Mesenchymal stem cell (in vitro differentiated cells and primary cell): ENCODE data around the gene ITGA2B.
A peak's percentile ranks its signal among the peaks of the same experiment; 100 is the strongest.
"Not testable (repeated sequence)": the region's sequence is repeated elsewhere in the genome, so short reads cannot be mapped to it uniquely, and the experiment has no call there.

ENCODE experiments used
- DNase-seq: peaks from one replicate; pipeline ENCODE4 v3.0.0-alpha.2; 2013
- H2AFZ ChIP-seq: one replicate; pipeline ENCODE4 v1.6.1; 2013; ENCODE audit warnings: low read depth, mild to moderate bottlenecking, control low read depth, inconsistent platforms, low read length, moderate library complexity
- H2AK5ac ChIP-seq: 2 replicates; pipeline ENCODE4 v1.6.1; 2013; ENCODE audit warnings: low read length, moderate library complexity, mild to moderate bottlenecking, inconsistent platforms; ENCODE audit not compliant: severe bottlenecking
- H2BK120ac ChIP-seq: one replicate; pipeline ENCODE4 v1.6.1; 2013; ENCODE audit warnings: low read depth, mild to moderate bottlenecking, inconsistent platforms, low read length, moderate library complexity
- H2BK12ac ChIP-seq, 2 experiments: one replicate each; pipeline ENCODE4 v1.6.1; 2013; ENCODE audit warnings: inconsistent platforms in 2 of 2, low read length in 2 of 2, mild to moderate bottlenecking in 2 of 2, moderate library complexity in 2 of 2, control low read depth in 1 of 2
- H2BK15ac ChIP-seq: one replicate; pipeline ENCODE4 v1.6.1; 2013; ENCODE audit warnings: mild to moderate bottlenecking, low read depth, inconsistent platforms; ENCODE audit not compliant: poor library complexity, severe bottlenecking
- H2BK5ac ChIP-seq: 2 replicates; pipeline ENCODE4 v1.6.1; 2013; ENCODE audit warnings: low read depth, mild to moderate bottlenecking, low read length, control low read depth, inconsistent platforms; ENCODE audit not compliant: poor library complexity, severe bottlenecking
- H3K14ac ChIP-seq, 2 experiments: one replicate each; pipeline ENCODE4 v1.6.1; 2013; ENCODE audit warnings: inconsistent platforms in 2 of 2, low read length in 2 of 2, control low read depth in 1 of 2, mild to moderate bottlenecking in 1 of 2, moderate library complexity in 1 of 2
- H3K18ac ChIP-seq, 2 experiments: one replicate each; pipeline ENCODE4 v1.6.1; 2013; ENCODE audit warnings: inconsistent platforms in 2 of 2, low read length in 2 of 2, control low read depth in 1 of 2, low read depth in 1 of 2, mild to moderate bottlenecking in 1 of 2
- H3K23ac ChIP-seq, 2 experiments: one replicate each; pipeline ENCODE4 v1.6.1; 2013; ENCODE audit warnings: inconsistent platforms in 2 of 2, low read length in 2 of 2, mild to moderate bottlenecking in 2 of 2, moderate library complexity in 2 of 2, control low read depth in 1 of 2
- H3K27ac ChIP-seq: 2 replicates; pipeline ENCODE4 v1.5.1; 2013; ENCODE audit warnings: mild to moderate bottlenecking, moderate library complexity, low read length, control low read depth, inconsistent platforms; ENCODE audit not compliant: poor library complexity, severe bottlenecking
- H3K27me3 ChIP-seq, 2 experiments: 2 replicates each; pipeline versions ENCODE4 v1.6.1 to v1.7.0; 2013; ENCODE audit warnings: low read length in 2 of 2, mild to moderate bottlenecking in 2 of 2, moderate library complexity in 2 of 2, control low read depth in 1 of 2, inconsistent platforms in 1 of 2; ENCODE audit not compliant: control insufficient read depth in 1 of 2, insufficient read depth in 1 of 2
- H3K36me3 ChIP-seq, 2 experiments: 2 replicates each; pipeline versions ENCODE4 v1.6.1 to v1.7.0; 2013; ENCODE audit warnings: low read length in 2 of 2, control low read depth in 1 of 2, inconsistent platforms in 1 of 2, low read depth in 1 of 2, mild to moderate bottlenecking in 1 of 2; ENCODE audit not compliant: insufficient read depth in 2 of 2, control insufficient read depth in 1 of 2
- H3K4ac ChIP-seq, 2 experiments: one replicate each; pipeline ENCODE4 v1.6.1; 2013; ENCODE audit warnings: inconsistent platforms in 2 of 2, low read length in 2 of 2, mild to moderate bottlenecking in 2 of 2, moderate library complexity in 2 of 2, control low read depth in 1 of 2, low read depth in 1 of 2
- H3K4me1 ChIP-seq: 2 replicates; pipeline ENCODE4 v1.6.1; 2013; ENCODE audit warnings: low read depth, low read length, control low read depth; ENCODE audit not compliant: control insufficient read depth, insufficient read depth
- H3K4me2 ChIP-seq: 2 replicates; pipeline ENCODE4 v1.6.1; 2013; ENCODE audit warnings: low read length, mild to moderate bottlenecking, inconsistent platforms; ENCODE audit not compliant: poor library complexity, severe bottlenecking
- H3K4me3 ChIP-seq, 2 experiments: 2 replicates each; pipeline versions ENCODE4 v1.5.1 to v1.7.0; 2013; ENCODE audit warnings: low read length in 2 of 2, mild to moderate bottlenecking in 2 of 2, control low read depth in 1 of 2, low read depth in 1 of 2; ENCODE audit not compliant: insufficient read depth in 1 of 2
- H3K79me1 ChIP-seq: replicated peaks from 2 replicates; pipeline ENCODE4 v1.6.1; 2013; ENCODE audit warnings: mild to moderate bottlenecking, control low read depth, low read length, inconsistent platforms; ENCODE audit not compliant: poor library complexity, severe bottlenecking
- H3K9ac ChIP-seq: 2 replicates; pipeline ENCODE4 v1.7.0; 2013; ENCODE audit warnings: mild to moderate bottlenecking, low read length, moderate library complexity
- H3K9me3 ChIP-seq: 2 replicates; pipeline ENCODE4 v1.7.0; 2013; ENCODE audit warnings: mild to moderate bottlenecking, low read length; ENCODE audit not compliant: control insufficient read depth
- H4K8ac ChIP-seq: one replicate; pipeline ENCODE4 v1.6.1; 2013; ENCODE audit warnings: inconsistent platforms, mild to moderate bottlenecking, low read length, moderate library complexity
- H4K91ac ChIP-seq: one replicate; pipeline ENCODE4 v1.6.1; 2013; ENCODE audit warnings: mild to moderate bottlenecking, low read length, inconsistent platforms
- WGBS: methylation state at CpG from one replicate; pipeline ENCODE4 v1.1.7; 2013; ENCODE audit warnings: mixed read lengths; 5-methylcytosine and 5-hydroxymethylcytosine counted together

Gene ITGA2B

GRCh38 chr17:44368391-44369243 lies 20.8 kb downstream of the ITGA2B start:
- not testable (repeated sequence) for H2BK5ac ChIP-seq, H3K27ac ChIP-seq, H3K36me3 ChIP-seq, H3K14ac ChIP-seq, H3K79me1 ChIP-seq, H3K9me3 ChIP-seq, DNase-seq, H2AK5ac ChIP-seq, H2AFZ ChIP-seq, H4K8ac ChIP-seq, H4K91ac ChIP-seq, H3K4me2 ChIP-seq, H3K23ac ChIP-seq, H2BK15ac ChIP-seq, H3K4ac ChIP-seq, H3K9ac ChIP-seq, H2BK12ac ChIP-seq, H3K4me3 ChIP-seq, H2BK120ac ChIP-seq, H3K4me1 ChIP-seq, H3K18ac ChIP-seq
- WGBS: 94% methylated on average over 42 of the region's 42 CpGs
- peaks cover 36 to 62% of the 10 kb centered on the region in 2 experiments for H3K27me3 ChIP-seq

- no peak for DNase-seq
- no peak overlapping the region for H3K9ac ChIP-seq
- WGBS: 84% methylated on average over 7 of the region's 7 CpGs
- no peak overlapping the region for H4K91ac ChIP-seq
- H4K8ac ChIP-seq: no peak overlapping the region
- no peak overlapping the region for H3K23ac ChIP-seq
- H3K9me3 ChIP-seq: no peaks in the 10 kb centered on the region
- H3K27me3 ChIP-seq: peaks cover 36 to 57% of the 10 kb centered on the region in 2 experiments
- no peak overlapping the region for H3K27ac ChIP-seq
- no peak overlapping the region for H3K4me2 ChIP-seq
- no peak overlapping the region for H3K18ac ChIP-seq
- no peak overlapping the region for H3K4me3 ChIP-seq
- H3K14ac ChIP-seq: no peak overlapping the region
- H3K4me1 ChIP-seq: peaks cover 8% of the 10 kb centered on the region
- peaks cover 9% of the 10 kb centered on the region for H3K79me1 ChIP-seq
- H2BK12ac ChIP-seq: no peak overlapping the region
- no peak overlapping the region for H2BK15ac ChIP-seq
- H2BK5ac ChIP-seq: no peak overlapping the region
- no peak overlapping the region for H2BK120ac ChIP-seq
- no peak overlapping the region for H2AFZ ChIP-seq
- no peak overlapping the region for H3K4ac ChIP-seq
- H2AK5ac ChIP-seq: no peak overlapping the region
- no peaks in the 10 kb centered on the region for H3K36me3 ChIP-seq
Observed at GRCh38 chr17:44367231-44367979, 22.0 kb downstream of the ITGA2B start.

- H3K9ac ChIP-seq, H4K91ac ChIP-seq, H3K14ac ChIP-seq, H3K36me3 ChIP-seq, H2BK15ac ChIP-seq, H3K4ac ChIP-seq, H2BK5ac ChIP-seq, H3K9me3 ChIP-seq, H3K23ac ChIP-seq, H2BK12ac ChIP-seq, H4K8ac ChIP-seq, H3K18ac ChIP-seq, H2BK120ac ChIP-seq, H3K4me3 ChIP-seq, H2AFZ ChIP-seq, H2AK5ac ChIP-seq, H3K27ac ChIP-seq, H3K4me2 ChIP-seq, DNase-seq: not testable (repeated sequence)
- Histone ChIP-seq H3K27me3 (peaks cover 24 to 35% of the 10 kb centered on the region in 2 experiments), H3K4me1 (peaks cover 28% of the 10 kb centered on the region), H3K79me1 (peaks cover 29% of the 10 kb centered on the region)
- WGBS: 93% methylated on average over 5 of the region's 5 CpGs
Observed at GRCh38 chr17:44365051-44365450, 24.4 kb downstream of the ITGA2B start.

- Histone ChIP-seq H2BK5ac (no peak within 1 kb of the TSS), H3K14ac (peak within 1 kb of the TSS; percentile 51 to 58), H2BK120ac (no peak within 1 kb of the TSS), H2BK12ac (peak within 1 kb of the TSS in 1 of 2 experiments; percentile 66), H2AFZ (peak within 1 kb of the TSS; percentile 60), H2BK15ac (peak within 1 kb of the TSS; percentile 76), H3K4me3 (peak within 1 kb of the TSS; percentile 80 to 84), H3K27me3 (peaks cover 24 to 28% of the 10 kb centered on the region in 2 experiments), H3K18ac (peak within 1 kb of the TSS; percentile 60 to 84), H3K27ac (no peak within 1 kb of the TSS), H4K91ac (no peak within 1 kb of the TSS), H3K4ac (peak within 1 kb of the TSS in 1 of 2 experiments; percentile 71), H4K8ac (peak within 1 kb of the TSS; percentile 42), H3K4me1 (peaks cover 35% of the 10 kb centered on the region), H2AK5ac (no peak within 1 kb of the TSS), H3K36me3 (peaks cover 0 to 11% of the 10 kb centered on the region in 2 experiments), H3K9me3 (no peaks in the 10 kb centered on the region), H3K9ac (peak within 1 kb of the TSS; percentile 79), H3K23ac (peak within 1 kb of the TSS in 1 of 2 experiments; percentile 64), H3K4me2 (peak within 1 kb of the TSS; percentile 94), H3K79me1 (peaks cover 35% of the 10 kb centered on the region)
- peak; percentile 52 for DNase-seq
- WGBS: 2% methylated on average over 41 of the region's 63 CpGs
Observed at GRCh38 chr17:44363613-44364159, 25.8 kb downstream of the ITGA2B start, which contains the start of gene FAM171A2. TSS of gene FAM171A2 (minus strand) at chr17:44363853. CDS start at chr17:44363714, 139 bp downstream.
